GM12891 (cell line): ENCODE data around the gene ATP13A2.

Source experiments
- PAX5 ChIP-seq: IDR thresholded peaks from 2 replicates; pipeline ENCODE4 v1.6.1; 2011; ENCODE audit warnings: low read length, moderate library complexity, mild to moderate bottlenecking; ENCODE audit not compliant: insufficient read depth, severe bottlenecking
- POLR2A ChIP-seq: IDR thresholded peaks from 2 replicates; pipeline ENCODE4 v1.6.1; 2011; ENCODE audit warnings: low read depth, low read length, control low read depth
- POLR2AphosphoS5 ChIP-seq: IDR thresholded peaks from 2 replicates; pipeline ENCODE4 v1.6.1; 2011; ENCODE audit warnings: low read depth, low read length, control low read depth
- SPI1 ChIP-seq: IDR thresholded peaks from 2 replicates; pipeline ENCODE4 v1.6.1; 2011; ENCODE audit warnings: low read depth, low read length, control low read depth

DNA sequence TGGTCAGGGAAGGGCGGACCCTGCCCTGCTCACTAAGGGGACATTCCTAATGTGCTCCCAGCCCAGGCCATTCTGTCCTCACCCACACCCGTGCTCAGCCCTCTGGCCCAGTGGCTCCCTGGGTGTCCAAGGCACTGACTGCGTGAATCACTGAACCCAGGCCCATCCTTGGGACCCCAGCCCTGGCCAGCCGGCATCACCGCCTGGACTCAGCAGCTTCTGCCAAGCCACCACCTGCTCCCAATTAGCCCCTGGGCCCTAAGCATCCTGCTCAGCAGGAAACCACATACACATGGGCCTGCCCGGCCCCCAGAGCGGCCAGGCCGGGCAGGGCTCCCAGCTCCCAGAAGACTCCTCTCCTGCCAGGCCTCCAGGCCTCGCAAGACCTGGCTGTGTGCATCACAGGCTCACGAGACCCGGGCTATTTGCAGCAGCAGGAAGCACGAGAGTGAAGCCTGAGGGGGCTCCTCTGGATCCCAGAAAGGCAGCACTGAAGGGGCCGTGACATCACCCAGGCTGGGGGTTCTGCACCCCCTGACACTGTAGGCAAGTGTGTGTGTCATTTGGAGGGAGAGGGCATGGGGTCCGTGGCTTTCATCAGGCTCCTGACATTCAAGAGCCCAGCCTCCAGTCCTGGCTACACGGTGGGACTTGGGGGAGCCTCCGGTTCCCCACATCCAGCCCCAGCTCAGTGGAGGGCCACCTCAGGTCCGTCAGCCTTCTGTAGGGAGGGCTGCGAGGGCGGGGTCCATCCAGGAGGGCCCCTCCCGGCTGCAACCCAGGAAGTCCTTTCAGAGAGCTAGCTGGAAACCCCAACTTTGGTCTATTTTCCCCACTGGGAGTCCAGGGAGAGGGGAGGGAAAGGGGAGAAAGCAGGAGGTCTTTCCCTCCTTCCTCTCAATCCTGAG, 32.9 kb downstream of the ATP13A2 start:
- TF ChIP-seq POLR2A (no peak), PAX5 (no peak), SPI1 (no peak), POLR2AphosphoS5 (no peak)
